Spleen (tissue), 11 donors: ENCODE results near the gene FGF18. TPM values are rescaled to one million over a fixed set of nuclear protein-coding genes. Genes with fewer than 3 reads are reported as not detected.

Experiments used
- DNase-seq: peaks from one replicate; pipeline ENCODE4 v3.0.0-alpha.2; 2020
- H3K27ac ChIP-seq, 8 donors: fragments of 200-600 bp; sonication (generic) in 7 of 8; 1 replicate in 4 of 8; 2 replicates in 4 of 8; pipeline versions ENCODE4 v1.5.0 to v1.8.0; 2016 to 2021; ENCODE audit warnings: inconsistent platforms in 4 of 8, mild to moderate bottlenecking in 4 of 8, moderate library complexity in 1 of 8
- H3K27me3 ChIP-seq, 7 donors: fragments of 200-600 bp; sonication (generic) in 6 of 7; replicated peaks in 1 of 7; 1 replicate in 4 of 7; 2 replicates in 3 of 7; pipeline versions ENCODE4 v1.5.0 to v1.8.0; 2016 to 2021; ENCODE audit warnings: inconsistent platforms in 3 of 7, mild to moderate bottlenecking in 1 of 7
- H3K36me3 ChIP-seq, 6 donors: fragments of 200-600 bp; sonication (generic) in 5 of 6; 1 replicate in 4 of 6; 2 replicates in 2 of 6; pipeline versions ENCODE4 v1.5.0 to v1.8.0; 2016 to 2021; ENCODE audit warnings: inconsistent platforms in 2 of 6
- H3K4me1 ChIP-seq, 6 donors: fragments of 200-600 bp; sonication (generic) in 5 of 6; 1 replicate in 3 of 6; 2 replicates in 3 of 6; pipeline versions ENCODE4 v1.5.0 to v1.8.0; 2016 to 2021; ENCODE audit warnings: inconsistent platforms in 3 of 6
- H3K4me3 ChIP-seq, 8 donors: fragments of 200-600 bp; sonication (generic) in 7 of 8; 1 replicate in 4 of 8; 2 replicates in 4 of 8; pipeline versions ENCODE4 v1.5.0 to v1.8.0; 2016 to 2021; ENCODE audit warnings: inconsistent platforms in 4 of 8, mild to moderate bottlenecking in 4 of 8, moderate library complexity in 2 of 8
- H3K9me3 ChIP-seq, 8 donors: fragments of 200-600 bp; sonication (generic) in 7 of 8; 1 replicate in 4 of 8; 2 replicates in 4 of 8; pipeline versions ENCODE4 v1.5.0 to v1.8.0; 2016 to 2021; ENCODE audit warnings: inconsistent platforms in 4 of 8
- CTCF ChIP-seq, 11 experiments: fragments of 200-600 bp in 7 of 11; fragments of 450-650 bp in 4 of 11; sonication (generic) in 4 of 11; IDR thresholded peaks in 8 of 11; conservative IDR thresholded peaks in 3 of 11; 1 replicate in 7 of 11; 2 replicates in 4 of 11; pipeline versions ENCODE4 v1.4.0 to v1.8.0; 2016 to 2021; ENCODE audit warnings: antibody characterized with exemption in 11 of 11, inconsistent platforms in 4 of 11, mild to moderate bottlenecking in 1 of 11
- POLR2A ChIP-seq, 3 donors: fragments of 450-650 bp; IDR thresholded peaks; one replicate each; pipeline ENCODE4 v1.5.1; 2017; ENCODE audit warnings: antibody characterized with exemption in 3 of 3, mild to moderate bottlenecking in 1 of 3
- POLR2AphosphoS5 ChIP-seq, 3 donors: sonication (generic); formaldehyde crosslinking; IDR thresholded peaks; one replicate each; pipeline ENCODE4 v1.5.1; 2017; ENCODE audit warnings: antibody characterized with exemption in 3 of 3
- WGBS, 5 donors: extraction: QIAGEN DNeasy Blood & Tissue Kit in 3 of 5; methylation state at CpG; one replicate each; pipeline versions ENCODE4 v1.1.5 to v1.1.7; 2013 to 2018; 5-methylcytosine and 5-hydroxymethylcytosine counted together
- intact Hi-C: fragments of 100-400 bp; cut with DNase I; formaldehyde crosslinking; loops from one replicate; pipeline ENCODE4 v1.15.0; 2023; ENCODE audit warnings: low total_unique reads
- polyA plus RNA-seq, 3 donors: library from polyadenylated mRNA; stranded (reverse); fragments of 200-250 nt; gene quantifications; one replicate each; pipeline ENCODE4 v1.2.1, GENCODE V29; 2013
- total RNA-seq, 7 donors: library from RNA; depleted of rRNA in 3 of 7; stranded (reverse); fragments of >200 nt in 3 of 7; fragmentation: NEBNext Ultra II Directional in 4 of 7; extraction: Animal tissue kit (Norgen Biotek cat#: 25700) in 4 of 7; gene quantifications; one replicate each; pipeline versions ENCODE4 v1.1.0 to v1.2.1, GENCODE V29; 2016 to 2021
- donor health status: healthy with polysubstance abuse.
- donor health status: DM: no; HTN: no; CAD: no; lungs with moderate emphysema.
- donor health status: DM: no; HTN: no; CAD: no.
- donor health status: Bipolar disorder and iron deficiency.
- donor health status: healthy.
- donor health status: DM: no; HTN: no; CAD: no.
- donor health status: DM: yes; HTN: yes; CAD: no.

The FGF18 gene
- total and polyA plus RNA-seq, 10 donors = 0.22 to 0.74 (median 0.33) TPM; not detected in 1

- Histone ChIP-seq H3K36me3 (no peaks in the 10 kb centered on the region), H3K4me1 (peaks cover 0 to 17% (median 9%) of the 10 kb centered on the region in 6 donors), H3K27me3 (peaks cover 0 to 34% (median 17%) of the 10 kb centered on the region in 7 donors)
These were observed 27.8 kb downstream of the FGF18 start for GRCh38 chr5:171447226-171447625.

DNA sequence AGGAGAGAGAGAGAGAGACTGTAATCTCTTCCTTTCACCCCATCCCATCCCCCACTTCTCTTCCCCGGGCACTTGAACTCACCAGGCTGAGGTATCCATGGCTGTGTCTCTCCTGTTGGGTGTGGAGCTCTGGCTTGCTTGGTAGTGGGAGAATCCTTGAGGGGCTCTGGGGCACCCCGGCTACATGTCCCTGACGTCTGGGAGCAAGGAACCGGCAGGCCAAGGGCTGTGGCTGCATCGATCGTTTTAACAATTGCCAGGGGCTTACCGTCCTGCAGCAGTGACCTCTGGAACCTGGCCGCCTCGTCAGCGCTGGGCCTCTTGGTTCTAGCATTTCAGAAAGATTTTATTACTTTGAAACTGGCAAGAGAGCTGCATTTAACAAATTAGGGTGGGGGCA lies 30.0 kb downstream of the FGF18 start:
- intact Hi-C loops = no loop called here
- TF ChIP-seq POLR2A (IDR thresholded peaks at IDR 0.05) (no peak), POLR2AphosphoS5 (IDR thresholded peaks at IDR 0.05) (no peak), CTCF (IDR thresholded peaks at IDR 0.05 in 8 of 11, conservative IDR thresholded peaks at IDR 0.05 in 3 of 11) (no peak)
- 83 to 92% (median 90%) methylated on average over 10 of the region's 10 CpGs for WGBS, 5 donors
- H3K36me3 ChIP-seq = no peaks in the 10 kb centered on the region
- H3K9me3 ChIP-seq = no peaks in the 10 kb centered on the region
- peaks cover 0 to 54% (median 18%) of the 10 kb centered on the region in 7 donors for H3K27me3 ChIP-seq
- DNase-seq = no peak
- no peak overlapping the region for H3K27ac ChIP-seq
- no peak overlapping the region for H3K4me3 ChIP-seq
- H3K4me1 ChIP-seq = peaks cover 0 to 17% (median 9%) of the 10 kb centered on the region in 6 donors

More at GRCh38 chr5:171447226-171447625, 27.8 kb downstream of the FGF18 start:
- intact Hi-C loops = no loop called here
- whole genome bisulfite sequencing, 5 donors = 68 to 91% (median 79%) methylated on average over 5 of the region's 5 CpGs
- Histone ChIP-seq H3K4me3 (no peak overlapping the region), H3K9me3 (no peaks in the 10 kb centered on the region), H3K27ac (no peak overlapping the region)
- TF ChIP-seq CTCF (IDR thresholded peaks at IDR 0.05 in 8 of 11, conservative IDR thresholded peaks at IDR 0.05 in 3 of 11) = no peak
- TF ChIP-seq POLR2A (IDR thresholded peaks at IDR 0.05) = no peak
- no peak for TF ChIP-seq POLR2AphosphoS5 (IDR thresholded peaks at IDR 0.05)
- no peak for DNase-seq

- Histone ChIP-seq H3K4me1 (peaks cover 0 to 17% (median 9%) of the 10 kb centered on the region in 6 donors), H3K9me3 (no peaks in the 10 kb centered on the region), H3K27me3 (peaks cover 0 to 54% (median 18%) of the 10 kb centered on the region in 7 donors), H3K27ac (peak overlapping the region in 5 of 8 donors; percentile 20 to 55 (median 46)), H3K36me3 (no peaks in the 10 kb centered on the region), H3K4me3 (peak overlapping the region; percentile 16 to 63 (median 33))
- DNase-seq = no peak
- TF ChIP-seq POLR2AphosphoS5 (IDR thresholded peaks at IDR 0.05) = no peak
- no peak for TF ChIP-seq POLR2A (IDR thresholded peaks at IDR 0.05)
- TF ChIP-seq CTCF (IDR thresholded peaks at IDR 0.05 in 8 of 11, conservative IDR thresholded peaks at IDR 0.05 in 3 of 11) = no peak
- 12 to 32% (median 12%) methylated on average over 38 to 88 of the region's 88 CpGs for WGBS, 5 donors
- intact Hi-C loops = no loop called here
These were observed 31.2 kb downstream of the FGF18 start for GRCh38 chr5:171450423-171451331.

- Histone ChIP-seq H3K27ac (peak overlapping the region in 1 of 8 donors; percentile 55), H3K4me1 (peaks cover 0 to 17% (median 9%) of the 10 kb centered on the region in 6 donors), H3K27me3 (peaks cover 0 to 54% (median 18%) of the 10 kb centered on the region in 7 donors), H3K9me3 (no peaks in the 10 kb centered on the region), H3K36me3 (no peaks in the 10 kb centered on the region), H3K4me3 (peak overlapping the region in 5 of 8 donors; percentile 16 to 63 (median 33))
- TF ChIP-seq POLR2A (IDR thresholded peaks at IDR 0.05) (no peak), POLR2AphosphoS5 (IDR thresholded peaks at IDR 0.05) (no peak)
- 66 to 84% (median 77%) methylated on average over 15 to 17 of the region's 17 CpGs for whole genome bisulfite sequencing, 5 donors
- intact Hi-C loops = no loop called here
- no peak for DNase-seq
These were observed 32.0 kb downstream of the FGF18 start for GRCh38 chr5:171451421-171451820.
